ENCODE measurements around the gene TNNC1. TPM values are rescaled to one million over a fixed set of nuclear protein-coding genes. Genes with fewer than 3 reads are reported as not detected.

Gene TNNC1
- total RNA-seq, 3 donors from 2014 or later (not counting 1 experiment from before 2014, with no cell fraction given) = 1.1 to 1.2 TPM; not detected in 1

- no peak overlapping the region for H3K4me3 Mint-ChIP-seq
- no peaks in the 10 kb centered on the region for H3K9me3 Mint-ChIP-seq
- no peaks in the 10 kb centered on the region for H3K36me3 Mint-ChIP-seq
- intact Hi-C loops (cut with micrococcal nuclease) = no loop called here
- H3K4me3 ChIP-seq (ENCODE audit: low read length) = no peak overlapping the region
- TF ChIP-seq CTCF (IDR thresholded peaks at IDR 0.05) = no peak
- ATAC-seq (no peak), DNase-seq (no peak)
- peaks cover 6% of the 10 kb centered on the region in 2 donors for H3K4me1 Mint-ChIP-seq
- no peak overlapping the region for H3K27ac Mint-ChIP-seq
- WGBS (ENCODE audit: insufficient coverage) = 88% methylated on average over 25 of the region's 25 CpGs
- no peaks in the 10 kb centered on the region for H3K36me3 ChIP-seq (ENCODE audit: control insufficient read depth, insufficient read depth, low read length)
- no peaks in the 10 kb centered on the region for H3K27me3 Mint-ChIP-seq (ENCODE audit: low read depth in 2 of 2)
- no peak overlapping the region for H3K27ac ChIP-seq (ENCODE audit: low read length)
- H3K9me3 ChIP-seq (ENCODE audit: control insufficient read depth, insufficient read depth, low read length) = no peaks in the 10 kb centered on the region
- peaks cover 12% of the 10 kb centered on the region for H3K4me1 ChIP-seq (ENCODE audit: control insufficient read depth, insufficient read depth, low read length)
- H3K27me3 ChIP-seq (ENCODE audit: control insufficient read depth, insufficient read depth, low read length) = no peaks in the 10 kb centered on the region
These were observed 9.8 kb downstream of the TNNC1 start for GRCh38 chr3:52443791-52444687.

GRCh38 chr3:52443268-52443610 lies 10.6 kb downstream of the TNNC1 start:
- DNase-seq (no peak), ATAC-seq (no peak)
- Histone ChIP-seq H3K27ac (ENCODE audit: low read length) (no peak overlapping the region), H3K9me3 (ENCODE audit: control insufficient read depth, insufficient read depth, low read length) (no peaks in the 10 kb centered on the region), H3K27me3 (ENCODE audit: control insufficient read depth, insufficient read depth, low read length) (no peaks in the 10 kb centered on the region), H3K4me3 (ENCODE audit: low read length) (no peak overlapping the region), H3K4me1 (ENCODE audit: control insufficient read depth, insufficient read depth, low read length) (peaks cover 12% of the 10 kb centered on the region), H3K36me3 (ENCODE audit: control insufficient read depth, insufficient read depth, low read length) (no peaks in the 10 kb centered on the region)
- WGBS (ENCODE audit: insufficient coverage) = 92% methylated on average over 7 of the region's 8 CpGs
- no peak overlapping the region for H3K4me3 Mint-ChIP-seq
- no peaks in the 10 kb centered on the region for H3K9me3 Mint-ChIP-seq
- peaks cover 6% of the 10 kb centered on the region in 2 donors for H3K4me1 Mint-ChIP-seq
- intact Hi-C loops (cut with micrococcal nuclease) = no loop called here
- TF ChIP-seq CTCF (IDR thresholded peaks at IDR 0.05) = no peak
- no peak overlapping the region for H3K27ac Mint-ChIP-seq
- H3K36me3 Mint-ChIP-seq = no peaks in the 10 kb centered on the region
- no peaks in the 10 kb centered on the region for H3K27me3 Mint-ChIP-seq (ENCODE audit: low read depth in 2 of 2)

- Mint-ChIP-seq H3K4me1 (peaks cover 6% of the 10 kb centered on the region in 2 donors), H3K4me3 (no peak overlapping the region), H3K27ac (no peak overlapping the region), H3K9me3 (no peaks in the 10 kb centered on the region), H3K27me3 (ENCODE audit: low read depth in 2 of 2) (no peaks in the 10 kb centered on the region), H3K36me3 (no peaks in the 10 kb centered on the region)
- no peak for TF ChIP-seq CTCF (IDR thresholded peaks at IDR 0.05)
- no peak for DNase-seq
- H3K27me3 ChIP-seq (ENCODE audit: control insufficient read depth, insufficient read depth, low read length) = no peaks in the 10 kb centered on the region
- H3K36me3 ChIP-seq (ENCODE audit: control insufficient read depth, insufficient read depth, low read length) = no peaks in the 10 kb centered on the region
- no peak for ATAC-seq
- intact Hi-C loops (cut with micrococcal nuclease) = no loop called here
- no peaks in the 10 kb centered on the region for H3K9me3 ChIP-seq (ENCODE audit: control insufficient read depth, insufficient read depth, low read length)
- WGBS (ENCODE audit: insufficient coverage) = 91% methylated on average over 16 of the region's 16 CpGs
- no peak overlapping the region for H3K4me3 ChIP-seq (ENCODE audit: low read length)
- H3K27ac ChIP-seq (ENCODE audit: low read length) = no peak overlapping the region
- peaks cover 12% of the 10 kb centered on the region for H3K4me1 ChIP-seq (ENCODE audit: control insufficient read depth, insufficient read depth, low read length)
These were observed 11.2 kb downstream of the TNNC1 start for GRCh38 chr3:52442409-52443267.

All from natural killer cell (primary cell).